Thyroid gland (tissue), 4 donors: ENCODE data around the gene ADARB2.

Experiments used
- CTCF ChIP-seq, 6 experiments: fragments of 200-600 bp in 3 of 6; fragments of 450-650 bp in 3 of 6; sonication (generic) in 3 of 6; IDR thresholded peaks; one replicate each; pipeline ENCODE4 v1.5.1; 2016 to 2019; ENCODE audit warnings: antibody characterized with exemption in 6 of 6, mild to moderate bottlenecking in 2 of 6, inconsistent platforms in 1 of 6, moderate library complexity in 1 of 6
- POLR2A ChIP-seq, 2 donors: fragments of 450-650 bp; IDR thresholded peaks; one replicate each; pipeline ENCODE4 v1.6.1; 2017; ENCODE audit warnings: antibody characterized with exemption in 2 of 2, mild to moderate bottlenecking in 2 of 2, moderate library complexity in 1 of 2

DNA sequence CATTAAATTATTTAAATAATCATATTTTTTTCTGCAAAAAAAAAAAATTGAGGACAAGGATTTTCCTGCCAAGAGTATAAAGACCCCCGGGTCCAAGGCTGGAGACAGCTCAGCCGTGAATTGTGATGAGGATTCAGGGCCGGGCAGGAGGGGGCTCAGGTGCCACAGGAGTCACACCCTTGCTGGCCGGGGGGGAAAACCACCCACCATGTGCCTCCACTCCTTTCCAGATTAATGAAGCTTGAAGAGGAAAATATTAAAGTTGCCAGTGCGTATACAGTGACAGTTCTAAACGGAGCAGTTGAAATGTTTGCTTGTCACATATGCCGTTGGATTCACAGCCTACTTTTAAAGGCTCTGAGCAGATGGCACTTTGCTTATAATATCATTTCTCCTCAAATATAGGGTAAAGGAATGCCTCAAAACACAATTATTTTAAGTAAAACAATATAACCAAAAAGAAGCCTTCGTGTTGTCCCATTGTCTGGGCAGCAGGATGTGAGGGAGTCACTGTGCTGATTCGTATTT lies 49.6 kb downstream of the ADARB2 start:
- TF ChIP-seq CTCF (IDR thresholded peaks at IDR 0.05) = no peak
- no peak for TF ChIP-seq POLR2A (IDR thresholded peaks at IDR 0.05)
